ENCODE data around the gene PTPRM.

The PTPRM gene

DNA sequence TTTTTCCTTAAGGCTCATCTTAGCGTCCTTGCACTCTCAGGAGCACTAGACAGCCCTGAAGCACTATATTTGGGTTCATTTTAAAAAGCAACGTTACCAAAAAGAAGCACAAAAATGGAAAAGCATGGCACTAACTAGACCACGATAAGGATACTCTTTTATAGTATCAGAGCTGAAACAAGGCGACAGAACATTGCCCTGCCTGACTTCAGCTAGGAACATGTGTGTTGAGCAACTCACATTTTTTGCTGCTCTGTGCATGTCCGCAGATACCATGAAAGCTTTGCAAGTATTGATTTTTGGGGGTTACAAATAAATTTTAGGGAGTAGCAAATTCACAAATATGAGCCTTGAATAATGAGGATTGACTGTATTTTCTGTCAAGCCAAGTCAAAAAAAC lies 332.0 kb downstream of the PTPRM start:
- DNase-seq (ENCODE audit: low read depth): no peak

DNA sequence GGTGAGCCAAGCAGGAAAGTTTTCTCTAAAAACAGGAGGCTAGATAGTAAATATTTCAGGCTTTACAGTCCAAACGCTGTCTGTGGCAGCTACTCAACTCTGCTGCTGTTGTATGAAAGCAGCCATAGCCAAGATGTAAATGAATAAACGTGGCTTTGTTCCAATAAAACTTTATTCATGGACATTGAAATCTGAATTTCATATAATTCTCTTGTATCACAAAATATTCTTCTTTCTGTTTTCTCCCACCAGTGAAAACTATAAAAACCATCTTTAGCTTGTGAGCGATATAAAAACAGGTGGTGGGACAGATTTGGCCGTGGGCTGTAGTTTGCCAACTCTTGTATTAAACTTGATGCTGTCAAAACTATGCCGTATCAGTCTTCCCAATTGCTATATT lies 333.0 kb downstream of the PTPRM start:
- DNase-seq (ENCODE audit: low read depth): no peak

DNA sequence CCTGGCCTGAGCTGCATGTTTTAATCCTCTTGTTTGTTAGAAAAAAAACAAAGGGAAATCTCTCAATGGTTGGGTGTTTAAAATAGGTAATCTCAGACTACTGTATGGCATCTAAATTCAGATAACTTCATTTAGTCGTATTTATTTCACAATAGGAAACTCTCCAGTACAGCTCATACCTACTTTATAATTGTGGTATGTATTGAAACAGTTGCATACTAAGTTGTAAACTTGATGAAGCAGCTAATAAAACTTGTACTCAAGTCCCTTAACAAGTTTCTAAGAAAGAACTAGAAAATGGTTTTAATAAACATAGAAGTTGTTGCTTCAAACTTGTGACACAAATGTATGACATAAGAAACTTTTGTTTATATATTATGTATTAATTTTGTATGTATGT lies 334.5 kb downstream of the PTPRM start:
- DNase-seq (ENCODE audit: low read depth): no peak

DNA sequence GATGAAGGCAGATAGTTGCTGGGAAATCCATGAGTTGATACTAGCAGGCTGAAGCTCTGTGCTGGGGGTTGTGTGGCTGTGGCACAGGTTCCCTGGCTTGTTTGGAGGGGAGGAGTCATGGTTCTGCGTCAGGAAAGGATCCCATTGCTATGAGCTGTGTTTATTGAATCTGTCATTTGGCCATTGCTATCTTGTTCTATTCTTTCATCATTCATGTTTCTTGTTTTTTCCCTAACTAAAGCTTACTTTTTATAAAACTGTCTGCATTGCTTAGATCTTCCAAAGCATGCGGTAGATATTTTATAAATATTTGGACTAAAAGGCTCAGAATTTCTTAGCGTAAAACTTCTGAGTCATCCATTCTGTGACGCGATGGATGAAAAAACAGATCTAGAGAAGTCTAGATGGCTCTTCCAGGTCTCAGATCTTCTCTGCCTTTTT lies 335.3 kb downstream of the PTPRM start:
- DNase-seq (ENCODE audit: low read depth): no peak

DNA sequence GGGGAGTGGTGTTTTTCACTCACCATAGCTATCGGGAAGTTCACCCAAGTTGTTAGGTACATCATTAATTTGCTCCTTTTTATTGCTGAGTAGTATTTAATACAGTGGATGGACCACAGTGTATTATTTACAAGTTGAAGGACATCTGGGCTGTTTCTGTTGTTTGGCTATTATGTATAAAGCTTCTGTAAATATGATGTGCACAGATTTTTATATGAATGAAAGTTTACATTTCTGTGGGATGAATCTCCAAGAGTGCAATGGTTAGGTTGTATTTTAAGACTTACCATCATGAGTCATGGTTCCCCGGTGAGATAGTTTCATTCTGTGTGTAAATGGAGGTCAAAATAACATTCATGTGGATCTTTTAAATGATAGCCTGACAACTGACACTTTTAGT lies 337.4 kb downstream of the PTPRM start:
- DNase-seq (ENCODE audit: low read depth): no peak

DNA sequence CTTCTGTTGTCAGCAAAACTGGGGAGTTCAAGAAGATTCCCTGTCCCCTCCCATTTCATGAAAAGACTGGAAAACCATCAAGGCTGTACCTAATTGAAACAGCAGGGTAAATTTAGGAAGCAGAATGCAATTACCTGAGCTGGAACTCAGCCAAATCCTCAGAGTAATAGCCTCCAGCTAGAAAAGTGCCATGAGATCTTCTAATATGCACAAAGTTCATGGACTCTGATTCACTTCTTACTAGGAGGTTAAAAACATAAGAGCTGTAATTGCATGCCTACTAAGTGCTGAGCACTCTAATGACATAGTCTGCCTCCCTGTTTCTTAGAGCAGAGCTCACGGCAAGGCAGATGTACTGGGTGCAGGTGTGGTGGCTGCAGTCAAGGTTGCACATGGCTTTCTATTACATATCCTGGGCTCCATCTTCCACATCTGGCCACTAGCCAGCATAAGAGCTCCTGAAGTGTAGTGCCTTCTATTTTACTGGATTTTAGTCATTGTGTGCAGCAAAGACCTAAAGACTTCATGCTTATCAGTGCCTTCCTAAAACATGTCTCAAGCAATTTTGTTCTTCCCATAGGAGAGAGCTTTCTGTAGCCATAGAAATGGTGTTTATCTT lies 341.7 kb downstream of the PTPRM start:
- no peak for DNase-seq (ENCODE audit: low read depth)

DNA sequence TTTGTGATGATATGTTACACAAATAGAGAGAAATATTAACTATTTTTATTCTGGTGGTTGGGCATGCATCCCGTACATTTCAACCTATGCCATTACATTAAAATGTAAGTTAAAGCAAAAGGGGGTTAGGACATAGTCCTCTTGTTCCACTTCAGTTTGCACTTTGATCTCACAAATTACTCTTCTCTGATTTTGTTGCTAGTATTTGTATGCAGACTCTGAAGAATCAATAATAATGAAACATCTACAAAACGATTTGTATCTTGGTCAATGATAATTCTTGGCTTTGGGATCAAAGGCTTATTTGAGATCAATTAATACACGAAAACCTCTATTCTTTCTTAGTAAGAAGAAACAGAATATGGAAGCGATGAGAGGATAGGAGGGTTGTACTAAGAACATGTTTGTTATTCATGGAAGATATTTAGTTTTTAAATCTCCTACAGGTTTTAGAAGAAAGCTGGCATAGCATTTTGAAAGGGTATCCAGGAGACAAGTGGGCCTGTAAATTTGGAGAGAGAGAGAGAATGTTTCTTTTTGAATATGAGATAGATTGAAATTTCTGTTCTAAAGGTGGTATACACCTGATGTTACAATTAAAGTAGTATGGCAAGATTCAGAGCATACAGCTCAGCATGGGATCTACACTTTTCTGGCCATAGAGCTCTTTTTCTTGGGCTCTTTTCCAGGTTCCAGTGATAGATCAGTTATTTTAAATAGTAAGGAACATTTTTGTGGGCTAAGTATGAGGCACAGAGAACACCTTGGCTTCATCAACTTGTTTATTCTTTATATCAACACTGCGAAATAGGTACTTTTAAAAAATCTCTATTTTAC lies 347.9 kb downstream of the PTPRM start:
- no peak for DNase-seq (ENCODE audit: low read depth)

DNA sequence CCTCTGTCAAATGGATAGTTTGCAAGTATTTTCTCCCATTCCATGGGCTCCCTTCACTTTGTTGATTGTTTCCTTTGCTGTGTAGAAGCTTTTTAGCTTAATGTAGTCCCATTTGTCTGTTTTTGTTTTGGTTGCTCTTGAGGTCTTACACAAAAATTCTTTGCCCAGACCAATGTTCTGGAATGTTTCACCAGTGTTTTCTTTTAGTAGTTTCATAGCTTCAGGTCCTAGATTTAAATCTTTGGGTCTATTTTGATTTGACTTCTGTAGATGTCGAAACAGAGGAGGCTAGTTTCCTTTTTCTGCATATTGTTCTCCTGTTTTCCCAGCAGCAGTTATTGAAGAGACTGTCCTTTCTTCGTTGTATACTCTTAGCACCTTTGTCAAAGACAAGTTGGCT lies 351.6 kb downstream of the PTPRM start:
- no peak for DNase-seq (ENCODE audit: low read depth)

DNA sequence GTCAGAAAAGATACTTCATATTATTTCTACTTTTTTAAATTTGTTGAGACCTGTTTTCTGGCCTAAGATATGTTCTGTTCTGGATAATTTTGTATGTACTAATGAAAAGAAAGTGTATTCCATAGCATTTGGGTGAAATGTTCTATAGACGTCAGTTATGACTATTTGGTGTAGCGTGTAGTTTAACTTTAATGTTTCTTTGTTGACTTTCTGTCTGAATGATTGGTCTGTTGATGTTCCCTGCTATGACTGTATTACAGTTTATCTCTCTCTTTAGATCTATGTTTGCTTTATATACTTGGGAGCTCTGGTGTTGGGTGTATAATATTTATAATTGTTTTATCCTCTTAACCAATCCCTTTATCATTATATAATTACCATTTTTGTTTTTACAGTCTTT lies 352.4 kb downstream of the PTPRM start:
- no peak for DNase-seq (ENCODE audit: low read depth)

DNA sequence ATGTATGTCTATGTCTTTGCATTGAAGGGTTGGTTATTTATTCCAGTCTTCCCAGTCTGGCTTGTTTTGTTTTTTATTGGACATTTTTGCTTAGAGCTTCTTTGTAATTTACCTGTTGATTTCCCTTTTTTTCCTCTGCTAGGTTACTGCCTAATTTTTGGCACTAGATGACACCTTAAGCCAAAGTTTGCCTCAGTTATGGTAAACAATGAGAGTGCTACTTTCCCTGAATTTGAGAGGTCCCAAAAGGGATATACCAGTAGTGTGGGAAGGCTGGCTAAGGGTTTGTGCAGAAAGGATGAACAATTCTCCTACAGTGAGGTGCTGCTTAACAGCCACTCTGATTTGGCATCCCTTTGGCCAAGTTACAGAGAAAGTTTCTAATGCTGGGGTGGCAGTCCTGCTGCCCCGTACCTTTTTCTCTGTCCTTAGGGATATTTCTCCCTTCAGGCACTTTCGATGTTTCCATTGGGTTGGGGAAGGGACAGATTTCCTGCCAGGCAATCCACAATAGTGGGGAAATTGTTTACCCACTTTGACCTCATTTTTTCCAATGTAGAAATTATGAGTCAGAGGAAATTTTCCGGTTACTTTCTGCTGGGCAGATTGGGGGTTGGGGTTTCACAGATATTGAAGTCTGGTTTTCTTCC lies 354.9 kb downstream of the PTPRM start:
- no peak for DNase-seq (ENCODE audit: low read depth)

DNA sequence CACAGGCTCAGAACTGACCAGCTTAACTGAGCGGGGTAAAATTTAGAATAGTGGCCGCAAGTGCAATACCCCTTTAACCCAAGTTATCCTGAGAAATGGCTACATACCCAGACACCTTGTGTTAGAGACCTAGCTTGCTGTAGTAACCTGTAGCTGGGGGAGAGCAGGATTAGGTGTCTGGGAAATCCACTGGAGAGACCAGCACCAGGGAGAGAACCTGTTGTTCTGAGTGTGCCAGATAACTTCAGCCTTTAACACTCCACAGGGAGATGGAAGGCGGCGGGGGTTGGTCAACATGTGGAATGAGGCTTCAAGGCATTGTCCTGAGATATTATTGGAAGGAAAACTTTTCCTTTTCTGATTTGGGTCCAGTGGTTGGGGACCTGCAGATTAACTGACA lies 356.0 kb downstream of the PTPRM start:
- no peak for DNase-seq (ENCODE audit: low read depth)

DNA sequence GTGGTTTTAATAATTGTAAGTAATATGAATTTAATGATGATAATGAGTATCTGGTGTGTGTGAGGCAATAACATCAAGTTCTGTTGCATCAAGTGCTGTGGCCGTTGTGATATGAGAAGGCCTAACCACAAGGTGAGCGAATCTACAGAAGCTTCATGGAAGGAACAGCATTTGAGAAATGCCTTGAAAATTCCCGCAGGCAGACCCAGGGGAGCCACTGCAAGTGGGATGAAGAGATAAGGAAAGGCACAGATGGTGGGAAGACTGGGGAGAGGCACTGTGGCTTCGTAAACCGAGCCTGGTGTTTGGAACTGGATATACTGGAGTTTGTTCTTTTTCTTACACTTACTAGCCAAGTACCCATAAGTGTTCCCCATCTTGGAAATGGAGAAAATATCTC lies 357.5 kb downstream of the PTPRM start:
- no peak for DNase-seq (ENCODE audit: low read depth)

DNA sequence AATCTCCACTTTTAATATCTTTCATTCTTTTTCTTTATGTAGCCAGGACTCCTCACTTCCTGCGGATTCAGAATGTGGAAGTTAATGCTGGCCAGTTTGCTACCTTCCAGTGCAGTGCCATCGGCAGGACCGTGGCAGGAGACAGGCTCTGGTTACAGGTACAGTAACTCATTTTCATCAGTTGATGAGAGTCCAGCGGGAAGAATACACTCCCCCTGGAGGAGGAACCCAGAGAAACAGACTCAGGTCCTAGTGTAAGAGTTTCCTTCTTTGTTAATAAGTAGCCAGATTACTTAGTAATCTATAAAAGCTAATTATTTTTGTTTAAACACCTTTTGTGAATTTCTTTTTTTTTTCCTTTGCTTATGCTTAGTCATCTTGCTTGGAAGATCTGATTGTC lies 359.4 kb downstream of the PTPRM start:
- DNase-seq (ENCODE audit: low read depth): no peak

DNA sequence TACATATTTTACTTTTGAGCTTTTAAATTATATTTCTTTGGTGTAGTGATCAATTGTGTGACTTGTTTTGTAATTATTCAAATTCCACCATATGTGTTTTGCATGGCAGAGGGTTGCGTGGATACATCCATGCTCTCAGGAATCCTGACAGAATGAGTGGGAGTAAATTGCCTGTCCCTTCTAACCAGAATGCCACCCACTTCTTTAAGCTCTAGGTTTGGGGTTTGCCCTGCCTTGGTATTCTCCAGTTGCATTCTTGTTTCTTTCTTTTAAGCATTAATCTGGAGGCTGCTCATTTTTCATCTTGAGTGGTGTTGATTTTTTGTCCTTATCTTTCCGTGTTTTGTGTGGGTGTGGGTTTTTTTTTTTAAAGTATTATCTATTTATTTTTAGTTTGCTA lies 360.0 kb downstream of the PTPRM start:
- no peak for DNase-seq (ENCODE audit: low read depth)

DNA sequence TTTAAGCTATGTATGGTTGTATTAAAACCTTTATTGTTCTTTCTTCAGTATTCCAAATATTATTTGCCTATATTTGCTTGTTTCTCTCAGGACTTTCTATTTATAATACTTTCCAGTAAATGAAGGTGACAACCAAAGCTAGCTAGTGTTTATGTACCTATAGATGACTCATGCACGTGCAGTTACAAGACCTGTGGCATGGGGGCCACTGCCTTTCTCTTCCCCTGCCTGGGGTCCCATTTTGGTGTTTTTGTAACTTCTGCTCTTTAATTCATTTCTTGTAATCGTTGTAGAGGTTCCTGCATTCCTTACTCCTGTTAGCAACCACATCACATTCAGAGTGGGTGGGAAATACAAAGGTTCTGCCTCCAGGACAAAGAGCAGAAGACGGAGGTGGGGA lies 364.6 kb downstream of the PTPRM start:
- DNase-seq (ENCODE audit: low read depth): no peak

DNA sequence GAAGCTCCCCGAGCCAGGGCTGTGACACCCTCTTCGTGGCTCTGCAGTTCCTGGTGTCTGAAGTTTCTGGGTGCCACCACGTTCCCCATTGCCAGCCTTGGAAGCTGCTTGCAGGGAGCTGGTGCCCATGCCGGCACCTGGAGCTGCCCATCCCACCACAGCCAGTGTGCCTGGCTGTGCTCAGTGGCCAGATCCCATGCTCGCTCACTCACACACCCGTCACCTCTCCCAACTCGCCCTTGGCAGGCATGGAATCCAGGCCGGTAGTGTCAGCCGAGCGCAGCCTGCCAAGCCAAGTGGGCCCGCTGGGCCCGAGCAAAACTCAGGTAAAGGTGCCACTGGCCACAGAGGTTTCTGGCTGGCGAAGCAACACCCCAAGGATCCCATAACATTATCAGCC lies 370.2 kb downstream of the PTPRM start:
- DNase-seq (ENCODE audit: low read depth): no peak

DNA sequence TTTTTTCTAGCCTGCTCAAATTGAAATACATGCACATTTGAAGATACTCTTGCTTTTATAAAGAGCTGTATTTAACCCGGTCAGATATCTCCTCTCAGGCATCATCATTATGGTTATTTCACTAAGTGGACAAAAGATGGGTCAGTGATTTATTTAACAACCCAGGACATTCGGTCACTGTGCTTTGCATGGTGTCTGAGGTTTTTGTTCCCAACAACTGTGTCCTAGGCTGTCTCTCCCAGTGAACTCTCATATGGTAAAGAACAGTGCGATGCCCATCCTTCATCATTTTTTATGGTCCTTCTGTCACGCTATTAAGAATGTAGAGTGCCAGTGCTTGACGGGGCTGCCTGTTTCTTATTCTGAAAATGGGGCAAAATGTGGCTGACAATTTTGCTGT lies 372.4 kb downstream of the PTPRM start:
- no peak for DNase-seq (ENCODE audit: low read depth)

DNA sequence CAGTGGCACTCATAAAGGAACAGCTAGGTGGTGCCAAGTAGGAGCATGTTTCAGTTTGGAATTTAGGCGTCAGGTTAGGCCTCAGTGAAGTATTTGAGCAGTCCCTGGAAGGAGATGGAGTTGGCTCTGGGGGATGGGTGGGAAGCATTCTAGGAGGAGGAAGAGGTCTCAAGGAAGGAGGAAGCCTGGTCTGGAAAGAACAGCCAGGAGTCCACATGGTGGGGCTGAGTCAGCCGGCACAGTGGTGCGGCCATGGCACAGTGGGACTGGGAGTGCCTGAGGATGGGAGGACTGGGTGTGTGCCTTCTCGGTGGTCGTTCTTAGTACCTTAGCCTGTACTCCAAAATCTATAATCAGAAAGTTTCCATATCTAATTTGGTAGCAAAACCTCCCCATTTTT lies 373.3 kb downstream of the PTPRM start:
- DNase-seq (ENCODE audit: low read depth): no peak

DNA sequence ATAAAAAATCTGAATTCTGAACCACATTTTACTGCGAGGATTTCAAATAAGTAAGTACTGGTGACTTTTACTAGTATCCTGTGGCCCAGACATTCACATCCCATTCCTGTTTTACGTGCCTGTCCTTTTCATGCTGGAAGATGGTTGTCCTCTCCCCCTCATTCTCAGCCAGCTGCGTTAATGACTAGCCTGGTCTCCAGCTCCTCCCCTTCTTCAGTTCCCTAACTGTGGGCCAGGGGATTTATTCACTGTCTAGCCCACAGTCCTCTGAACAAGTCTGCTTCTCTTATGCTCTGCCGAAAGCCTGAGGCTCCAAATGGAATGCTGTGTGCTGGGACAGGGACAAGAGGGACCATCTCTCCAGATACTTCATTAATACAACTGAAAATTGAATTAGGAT lies 373.9 kb downstream of the PTPRM start:
- DNase-seq (ENCODE audit: low read depth): no peak

DNA sequence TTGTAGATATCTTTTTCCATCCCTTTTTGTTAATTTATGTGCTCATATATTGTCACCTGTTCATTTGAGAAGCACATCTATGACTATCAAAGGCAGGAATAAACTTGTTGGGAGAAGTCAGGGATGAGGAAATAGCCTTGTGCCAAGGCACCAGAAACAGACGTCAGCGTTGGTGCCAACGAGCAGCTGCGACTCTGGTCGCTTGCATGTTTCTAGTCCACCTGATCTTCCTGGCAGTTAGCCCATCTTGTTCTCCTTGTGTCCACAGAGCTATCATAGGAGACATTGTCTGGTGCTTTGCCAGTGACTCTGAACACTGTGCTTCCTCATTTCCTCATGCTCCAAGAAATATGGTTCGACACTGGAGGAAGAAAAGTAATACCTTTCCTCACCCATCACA lies 374.4 kb downstream of the PTPRM start:
- no peak for DNase-seq (ENCODE audit: low read depth)

DNA sequence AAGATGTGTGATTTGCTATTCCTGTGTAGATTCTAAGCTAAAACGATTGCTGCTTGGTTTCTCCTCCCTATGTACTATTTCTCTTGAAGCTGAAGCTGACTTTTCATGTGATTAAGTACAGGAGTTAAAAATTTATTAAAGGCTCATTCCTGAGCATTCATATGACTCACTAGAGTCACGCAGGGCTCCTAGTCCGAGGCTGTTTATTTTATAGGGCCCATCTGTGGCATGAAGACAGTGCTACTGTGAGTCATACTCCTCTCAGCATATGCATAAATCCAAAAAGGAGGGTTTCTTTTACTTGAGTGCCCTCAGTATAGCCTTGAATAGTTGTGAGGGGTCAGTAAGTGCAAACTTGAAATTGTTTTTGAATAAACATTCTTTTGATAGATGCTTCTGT lies 378.8 kb downstream of the PTPRM start:
- DNase-seq (ENCODE audit: low read depth): no peak

DNA sequence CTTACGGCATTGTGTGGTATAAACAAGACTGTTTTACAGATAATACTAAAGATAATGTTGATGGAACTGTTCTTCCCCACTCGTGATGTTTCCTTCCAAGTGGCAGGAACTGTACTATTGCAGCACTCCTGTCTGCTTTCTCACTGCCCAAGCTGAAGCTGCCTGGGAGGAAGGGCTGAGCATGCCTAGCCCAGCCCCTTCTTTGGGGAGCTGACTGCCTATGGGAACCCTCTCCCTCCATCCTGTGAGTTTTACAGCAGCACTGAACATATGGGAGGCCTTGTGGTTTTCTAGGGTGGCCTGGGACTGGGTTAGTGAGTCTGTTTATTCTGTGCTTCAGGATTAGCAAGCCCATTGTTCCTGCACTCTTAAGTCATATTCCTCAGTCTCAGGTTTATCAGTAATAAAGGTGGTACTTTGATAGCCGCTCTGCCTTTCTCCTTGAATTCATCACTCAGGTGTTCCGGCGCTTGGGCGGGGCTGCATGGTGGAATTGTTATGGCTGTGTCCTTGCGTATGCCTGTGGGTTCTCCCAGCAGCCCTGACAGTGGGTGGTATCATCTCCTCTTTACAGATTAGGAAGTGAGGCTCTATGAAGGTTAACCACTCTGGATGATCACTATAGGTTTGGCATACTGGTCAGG lies 379.7 kb downstream of the PTPRM start:
- DNase-seq (ENCODE audit: low read depth): no peak

Measured in activated gamma-delta T cell treated with anti-CD3 and anti-CD28 coated beads, Interleukin-2, amount 50 U/mL, for 16 hours (primary cell).